NCI-H446 (cell line): Measurements from ENCODE around the gene ANKRD13D.
A peak's percentile ranks its signal among the peaks of the same experiment; 100 is the strongest.

Experiments used
- DNase-seq, 2 experiments: peaks; one replicate each; lab custom pipeline; 2025; lab: John Stamatoyannopoulos, UW

The ANKRD13D gene

GRCh38 chr11:67320011-67320410, 30.9 kb downstream of the ANKRD13D start:
- DNase-seq = no peak

DNA sequence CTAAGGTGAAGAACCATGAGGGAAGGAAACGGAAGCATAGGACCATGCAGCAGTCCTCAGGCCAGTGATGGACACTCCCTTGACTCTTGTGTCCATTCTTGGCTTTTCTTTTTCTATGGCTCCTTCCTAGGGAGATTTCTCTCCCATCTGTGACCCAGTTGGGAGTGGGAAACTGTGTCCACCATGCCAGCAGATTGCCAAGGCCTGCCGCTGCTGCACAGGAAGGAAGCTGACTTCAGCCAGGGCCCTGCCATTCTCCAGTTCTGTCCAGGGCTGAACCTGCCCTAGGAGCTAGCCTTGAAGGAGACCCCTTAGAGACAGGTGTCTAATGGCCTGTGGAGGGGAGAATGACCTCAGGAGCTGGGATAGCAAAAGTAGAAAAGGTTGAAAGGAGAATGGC, 31.6 kb downstream of the ANKRD13D start:
- no peak for DNase-seq

- no peak for DNase-seq
Observed at GRCh38 chr11:67321313-67321871, 32.3 kb downstream of the ANKRD13D start.

DNA sequence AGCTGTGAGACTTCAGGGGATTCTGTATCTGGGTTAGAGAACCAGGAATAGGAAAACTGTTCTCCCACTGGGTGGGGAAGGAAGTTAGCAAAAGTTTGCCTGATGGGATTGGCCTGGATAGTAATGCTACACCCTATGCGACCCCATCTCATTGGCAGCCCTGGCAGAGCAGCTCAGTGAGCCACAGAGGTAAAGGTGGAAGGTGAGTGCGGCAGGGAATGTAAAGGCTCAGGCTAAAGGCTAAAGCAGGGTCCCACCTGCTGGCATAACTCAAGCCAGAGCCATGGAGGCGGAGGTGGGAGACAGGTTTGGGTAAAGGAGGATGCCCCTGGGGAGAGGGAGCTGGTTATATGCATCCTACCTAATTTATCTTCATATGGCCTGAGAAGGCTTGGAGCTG, 32.9 kb downstream of the ANKRD13D start:
- no peak for DNase-seq

DNA sequence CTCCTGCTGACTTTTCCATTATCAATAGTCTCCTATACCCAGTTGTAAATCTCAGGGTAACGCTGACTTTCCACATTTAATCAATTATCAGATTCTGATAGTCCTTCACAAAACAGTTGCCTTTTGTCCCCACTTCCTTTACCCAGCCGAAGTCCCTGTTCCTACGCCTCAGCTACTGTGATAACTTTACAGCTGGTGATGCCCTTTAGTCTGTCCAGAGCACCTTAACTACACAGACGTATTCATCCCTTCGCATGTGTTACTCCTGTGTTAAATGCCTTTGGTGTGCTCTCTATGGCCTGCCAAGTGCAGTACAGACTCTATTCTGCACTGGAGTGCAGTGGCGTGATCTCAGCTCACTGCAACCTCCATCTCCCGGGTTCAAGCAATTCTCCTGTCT, 34.4 kb downstream of the ANKRD13D start:
- no peak for DNase-seq

DNA sequence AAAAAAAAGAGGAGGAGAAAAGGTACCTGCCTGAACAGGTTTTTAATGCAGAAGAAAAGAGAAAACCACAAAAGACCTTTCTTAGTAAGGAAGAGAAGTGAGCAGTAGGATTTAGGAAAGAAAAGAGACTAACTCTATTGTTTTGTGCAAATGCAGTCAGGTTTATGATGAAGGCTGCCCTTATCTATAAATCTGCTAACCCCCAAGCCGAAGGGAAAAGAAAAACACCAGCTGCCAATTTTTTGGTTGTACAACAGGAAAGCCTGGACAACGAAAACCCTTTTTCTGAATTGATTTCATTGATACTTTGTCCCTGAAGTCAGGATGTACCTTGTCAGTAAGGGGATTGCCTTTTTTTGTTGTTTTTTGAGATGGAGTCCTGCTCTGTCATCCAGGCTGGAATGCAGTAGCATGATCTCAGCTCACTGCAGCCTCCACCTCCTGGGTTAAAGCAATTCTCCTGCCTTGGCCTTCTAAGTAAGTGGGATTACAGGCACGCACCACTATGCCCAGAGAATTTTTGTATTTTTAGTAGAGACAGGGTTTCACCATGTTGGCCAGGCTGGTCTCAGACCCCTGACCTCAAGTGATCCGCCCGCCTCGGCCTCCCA, 43.1 kb downstream of the ANKRD13D start:
- no peak for DNase-seq

- DNase-seq = no peak
Observed at GRCh38 chr11:67337257-67337656, 48.2 kb downstream of the ANKRD13D start.

DNA sequence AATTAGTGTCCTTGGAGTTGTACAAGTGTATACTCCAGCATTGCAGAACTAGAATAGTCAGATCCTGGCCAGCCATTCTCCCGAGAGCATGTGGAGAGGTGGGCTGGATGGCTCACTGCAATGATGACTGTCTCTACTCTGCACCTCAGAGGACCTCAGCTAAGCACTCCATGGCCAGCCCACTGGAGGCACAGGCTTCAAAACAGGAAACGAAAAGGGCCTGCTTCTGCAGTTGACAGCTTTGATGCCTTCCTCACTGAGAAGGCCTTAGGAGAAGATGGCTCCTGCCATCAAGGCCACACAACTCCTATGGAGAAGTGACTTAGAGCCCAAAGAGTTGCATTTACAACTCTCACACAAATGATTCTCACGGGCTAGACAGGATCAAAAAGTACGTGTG, 55.2 kb downstream of the ANKRD13D start:
- no peak for DNase-seq

GRCh38 chr11:67345247-67345919, 56.3 kb downstream of the ANKRD13D start:
- no peak for DNase-seq

DNA sequence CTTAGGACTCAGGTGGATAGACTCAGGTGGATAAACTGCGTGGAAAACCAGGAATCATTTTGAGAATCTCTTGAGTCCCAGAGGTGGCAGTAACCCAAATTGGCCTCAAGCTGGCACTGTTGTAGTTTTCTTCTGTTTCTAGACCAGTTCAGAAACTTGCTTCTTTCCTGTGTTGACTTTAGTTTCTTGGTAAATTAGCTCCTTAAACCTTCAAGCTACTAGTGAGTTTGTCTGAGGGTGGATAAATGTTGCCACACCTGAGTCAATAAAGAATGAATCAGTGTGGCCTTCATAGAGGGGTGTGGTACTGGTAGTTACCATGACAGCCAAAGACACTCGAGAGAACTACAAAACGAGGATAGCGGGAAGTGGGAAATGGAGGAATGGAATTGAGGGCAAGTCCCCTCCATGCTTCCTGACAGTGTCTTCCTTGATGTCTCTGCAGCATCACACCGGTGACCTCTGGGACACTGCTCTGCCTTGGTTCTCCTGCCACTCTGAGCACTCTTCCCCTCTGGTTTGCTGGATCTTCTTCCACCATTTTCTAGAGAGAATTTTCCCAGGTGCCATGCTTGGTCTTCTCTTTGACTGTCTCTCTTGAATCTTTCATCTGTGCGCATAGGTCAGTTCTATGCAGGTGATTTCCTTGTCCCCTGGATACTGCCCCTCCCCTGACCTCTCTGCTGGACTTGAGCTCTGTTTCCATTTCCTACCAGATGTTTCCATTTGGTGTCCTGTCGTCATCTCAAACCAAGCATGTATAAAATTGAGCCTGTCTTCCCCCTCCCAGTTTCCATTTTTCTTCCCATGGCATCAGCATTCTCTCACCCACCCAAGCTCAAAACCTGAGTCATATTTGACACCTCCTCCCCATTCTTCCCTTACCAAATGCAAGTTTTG, 57.1 kb downstream of the ANKRD13D start:
- no peak for DNase-seq

DNA sequence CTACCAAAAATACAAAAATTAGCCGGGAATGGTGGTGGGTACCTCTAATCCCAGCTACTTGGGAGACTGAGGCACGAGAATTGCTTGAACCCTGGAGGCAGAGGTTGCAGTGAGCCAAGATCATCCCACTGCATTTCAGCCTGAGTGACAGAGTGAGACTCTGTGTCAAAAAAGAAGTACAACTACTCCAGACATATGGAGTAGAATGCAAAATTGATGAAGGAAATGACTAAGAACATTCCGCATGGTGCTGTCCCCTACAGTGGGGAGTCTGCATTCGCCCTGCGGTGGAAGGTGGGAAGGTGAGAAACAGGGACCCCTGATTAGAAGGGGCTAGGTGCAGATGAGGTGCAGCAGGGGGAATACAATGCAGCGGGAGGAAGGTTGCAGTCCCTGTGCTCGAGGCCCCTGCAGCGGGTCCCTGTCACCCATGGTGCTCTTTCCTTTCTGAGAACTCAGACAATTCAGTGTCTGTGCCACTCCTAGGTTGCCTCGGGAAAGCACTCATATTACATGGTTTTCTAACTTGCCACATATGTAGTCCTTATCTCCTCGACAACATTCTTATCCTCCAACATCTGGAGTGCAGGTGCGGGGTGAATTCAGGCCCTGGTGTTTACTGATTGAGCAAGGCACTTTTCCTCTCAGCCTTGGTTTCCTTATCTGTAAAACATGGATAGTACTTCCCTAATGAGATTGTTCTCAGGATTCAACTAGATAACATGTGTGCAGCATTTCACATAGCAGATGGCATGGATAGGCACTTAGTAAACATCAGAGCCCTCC, 59.1 kb downstream of the ANKRD13D start:
- DNase-seq = no peak

DNA sequence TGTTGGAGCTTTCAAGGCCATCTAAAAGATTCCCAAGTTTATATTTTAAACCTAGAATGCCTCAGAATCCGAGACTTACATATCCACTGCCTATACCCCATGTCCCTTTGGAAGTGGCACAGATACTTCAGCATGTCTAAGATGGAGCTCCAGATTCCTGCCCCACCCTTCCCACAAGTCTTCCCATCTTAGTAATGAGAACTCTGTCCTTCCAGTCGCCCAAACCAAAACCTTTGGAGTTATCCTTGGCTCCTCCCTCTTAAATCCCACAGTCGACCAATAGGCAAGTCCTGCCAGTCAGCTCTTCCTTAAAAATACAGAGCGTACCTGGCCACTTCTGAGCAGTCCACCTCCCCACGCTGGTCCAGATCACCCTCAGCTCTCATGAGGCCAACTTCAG, 59.9 kb downstream of the ANKRD13D start:
- DNase-seq = no peak

DNA sequence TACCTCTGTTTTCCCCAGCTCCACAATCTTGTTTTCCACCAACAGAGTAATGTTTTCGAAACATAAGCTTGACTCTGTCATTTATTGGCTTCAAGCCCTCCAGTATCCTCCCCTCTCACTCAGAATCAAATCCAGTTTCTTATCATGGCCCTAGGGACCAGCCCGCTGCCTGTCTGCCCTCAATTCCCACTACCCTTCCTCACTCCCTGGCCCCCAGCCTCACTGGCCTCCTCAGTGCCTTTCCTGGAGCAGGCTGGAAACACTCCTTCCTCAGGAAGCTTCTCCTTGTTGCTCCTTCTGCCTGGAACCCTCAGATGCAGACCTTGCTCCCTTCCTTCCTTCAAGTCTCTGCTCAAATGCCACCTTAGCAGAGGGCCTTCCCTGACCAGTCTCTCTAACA, 60.4 kb downstream of the ANKRD13D start:
- DNase-seq = no peak

GRCh38 chr11:67349928-67350465, 60.9 kb downstream of the ANKRD13D start:
- DNase-seq = no peak

DNA sequence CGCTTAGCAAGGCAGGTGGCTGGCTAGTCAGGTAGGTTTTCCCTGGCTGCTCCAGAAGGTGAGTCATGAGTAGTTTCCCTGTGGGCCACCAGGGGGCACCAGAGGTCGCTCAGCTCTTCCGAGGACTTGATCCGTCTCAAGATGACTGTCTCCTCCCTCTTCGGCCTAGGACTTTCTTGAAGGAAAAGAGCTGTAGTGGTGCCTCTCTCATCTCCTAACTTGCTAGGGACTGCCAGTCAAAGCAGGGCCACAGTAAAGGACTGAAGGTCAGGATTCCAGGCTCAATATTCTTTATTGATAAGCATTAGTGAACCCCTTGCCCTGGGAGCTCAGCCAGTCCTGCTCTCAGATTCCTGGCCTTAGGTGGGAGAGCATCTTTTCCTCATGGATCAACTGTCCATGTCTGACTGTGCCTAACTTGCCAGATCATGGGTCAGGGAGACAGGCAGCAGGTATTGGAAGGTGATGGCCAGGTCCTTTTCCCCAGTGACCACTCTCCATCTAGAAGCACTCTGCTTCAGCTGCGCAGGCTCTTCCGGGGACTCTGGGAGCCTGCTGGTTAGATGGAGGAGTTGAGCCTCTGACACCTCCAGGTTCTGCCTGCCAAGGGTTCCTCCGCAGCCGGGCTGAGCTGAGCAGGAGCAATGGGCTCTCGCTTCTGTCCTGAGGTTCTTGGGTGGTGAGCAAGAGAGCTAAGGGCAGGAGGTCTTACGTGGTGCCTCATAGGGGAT, 62.3 kb downstream of the ANKRD13D start:
- DNase-seq = peak; percentile 12 to 71
